WI38 (cell line): ENCODE data around the gene MLF1.

Experiments
- H3K4me3 ChIP-seq: 2 replicates; pipeline ENCODE4 v1.5.1; 2011; ENCODE audit warnings: low read depth, mild to moderate bottlenecking, control low read depth, low read length
- TF ChIP-seq, protein P1 (sequence below): IDR thresholded peaks from 2 replicates; pipeline ENCODE4 v1.5.1; 2012; ENCODE audit warnings: low read depth, mild to moderate bottlenecking, control low read depth, low read length

The MLF1 gene

DNA sequence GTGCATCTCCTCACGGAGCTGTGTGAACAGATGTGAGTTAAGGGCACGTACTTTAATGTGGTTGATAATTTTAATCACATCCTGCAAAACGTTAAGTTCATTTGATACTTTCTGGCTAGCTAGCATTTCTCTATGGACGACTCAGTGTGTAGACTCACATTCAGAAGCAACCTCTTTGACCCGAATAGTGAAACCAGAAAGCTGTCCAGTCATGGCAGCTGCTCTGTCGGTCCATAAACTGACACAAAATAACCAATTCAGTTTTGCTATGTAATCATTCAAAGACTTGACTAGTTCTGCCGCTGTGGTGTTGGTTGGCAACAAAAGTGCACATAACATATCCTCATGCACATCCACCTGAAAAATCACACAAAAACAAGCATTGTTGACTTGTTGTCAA is 69.7 kb downstream of the MLF1 start:
- TF ChIP-seq, protein P1, sequence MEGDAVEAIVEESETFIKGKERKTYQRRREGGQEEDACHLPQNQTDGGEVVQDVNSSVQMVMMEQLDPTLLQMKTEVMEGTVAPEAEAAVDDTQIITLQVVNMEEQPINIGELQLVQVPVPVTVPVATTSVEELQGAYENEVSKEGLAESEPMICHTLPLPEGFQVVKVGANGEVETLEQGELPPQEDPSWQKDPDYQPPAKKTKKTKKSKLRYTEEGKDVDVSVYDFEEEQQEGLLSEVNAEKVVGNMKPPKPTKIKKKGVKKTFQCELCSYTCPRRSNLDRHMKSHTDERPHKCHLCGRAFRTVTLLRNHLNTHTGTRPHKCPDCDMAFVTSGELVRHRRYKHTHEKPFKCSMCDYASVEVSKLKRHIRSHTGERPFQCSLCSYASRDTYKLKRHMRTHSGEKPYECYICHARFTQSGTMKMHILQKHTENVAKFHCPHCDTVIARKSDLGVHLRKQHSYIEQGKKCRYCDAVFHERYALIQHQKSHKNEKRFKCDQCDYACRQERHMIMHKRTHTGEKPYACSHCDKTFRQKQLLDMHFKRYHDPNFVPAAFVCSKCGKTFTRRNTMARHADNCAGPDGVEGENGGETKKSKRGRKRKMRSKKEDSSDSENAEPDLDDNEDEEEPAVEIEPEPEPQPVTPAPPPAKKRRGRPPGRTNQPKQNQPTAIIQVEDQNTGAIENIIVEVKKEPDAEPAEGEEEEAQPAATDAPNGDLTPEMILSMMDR = no peak
- H3K4me3 ChIP-seq = no peak overlapping the region

DNA sequence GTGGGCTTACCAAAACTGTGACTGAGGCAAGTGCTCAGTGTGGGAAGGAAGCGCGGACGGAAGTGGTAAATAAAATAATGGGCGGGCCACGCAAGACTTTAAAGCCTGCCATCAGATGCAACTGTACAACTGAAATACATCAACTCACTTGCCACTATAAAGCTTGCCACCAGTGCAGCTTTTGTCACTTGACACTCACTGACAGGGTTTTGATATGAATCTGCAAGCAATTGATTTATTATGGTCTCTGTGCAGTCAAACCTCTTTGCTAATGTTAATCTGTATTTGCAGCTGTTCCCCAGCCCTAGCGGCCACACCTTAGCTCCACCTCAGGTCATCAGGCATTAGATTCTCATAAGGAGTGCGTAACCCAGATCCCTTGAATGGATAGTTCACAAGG is 71.0 kb downstream of the MLF1 start:
- H3K4me3 ChIP-seq = no peak overlapping the region

DNA sequence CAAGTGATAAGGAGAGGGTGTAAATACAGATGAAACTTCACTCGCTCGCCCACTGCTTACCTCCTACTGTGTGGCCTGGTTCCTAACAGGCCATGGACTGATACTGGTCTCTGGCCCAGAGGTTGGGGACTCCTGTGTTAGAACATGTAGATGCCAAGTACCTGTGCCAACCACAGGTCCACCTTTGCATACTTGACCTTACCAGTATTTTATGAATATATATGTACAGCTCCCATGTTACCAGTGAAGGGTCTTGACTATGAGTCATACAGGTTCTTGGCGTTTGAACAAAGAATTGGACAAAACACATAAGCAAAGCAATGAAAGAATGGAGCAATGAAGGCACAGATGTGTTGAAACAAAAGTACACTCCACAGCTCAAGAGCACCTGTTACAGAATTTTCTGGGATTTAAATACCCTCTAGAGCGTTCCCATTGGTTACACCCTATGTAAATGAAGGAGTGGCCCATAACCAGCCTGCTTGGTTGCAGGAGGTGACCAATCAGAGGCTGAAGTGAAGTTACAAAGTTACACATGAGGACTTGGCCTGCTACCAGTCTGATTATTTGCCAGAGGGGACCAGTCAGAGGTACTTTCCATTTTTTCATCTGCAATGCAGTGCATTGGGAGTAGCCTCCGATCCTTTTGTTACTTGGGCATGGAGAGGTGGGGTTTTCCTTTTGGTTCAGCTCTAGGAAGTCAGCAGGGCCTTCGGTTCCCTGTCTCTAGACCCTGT is 71.6 kb downstream of the MLF1 start:
- no peak overlapping the region for H3K4me3 ChIP-seq
- TF ChIP-seq, protein P1 = no peak

More for the DNA sequence above, 71.0 kb downstream of the MLF1 start:
- TF ChIP-seq, protein P1 = no peak

DNA sequence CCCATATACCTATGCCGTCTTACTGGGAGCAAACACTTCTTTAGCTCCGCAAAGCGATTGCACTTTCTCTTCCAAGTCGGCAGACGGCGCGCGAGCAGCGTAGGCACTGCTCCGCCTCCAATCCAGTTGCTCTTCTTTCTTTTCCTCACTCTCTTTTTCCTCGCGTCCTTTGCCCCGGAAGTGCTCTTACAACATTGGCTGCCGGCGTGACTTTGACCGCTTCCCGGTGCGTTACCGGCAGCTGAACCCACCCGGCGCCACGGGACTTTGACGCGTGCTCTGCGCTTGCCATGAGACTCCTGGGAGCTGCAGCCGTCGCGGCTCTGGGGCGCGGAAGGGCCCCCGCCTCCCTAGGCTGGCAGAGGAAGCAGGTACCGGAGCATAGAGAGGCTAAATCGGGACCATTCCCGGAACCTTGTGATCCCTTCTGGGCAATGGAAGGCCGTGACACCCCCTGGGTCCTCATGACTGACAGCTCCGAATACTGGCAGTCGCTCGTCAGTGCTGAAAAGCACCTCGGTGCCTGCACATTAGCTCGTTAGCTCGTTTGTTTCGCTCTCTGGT is 73.4 kb downstream of the MLF1 start, which contains the start of gene GFM1:
GFM1 (plus strand) TSS at position 183 of the 564 bp plus-strand sequence; CDS start at position 291, 108 bp downstream.
- peak within 1 kb of the TSS; percentile 100 for H3K4me3 ChIP-seq
- TF ChIP-seq, protein P1 = peak; percentile 81

DNA sequence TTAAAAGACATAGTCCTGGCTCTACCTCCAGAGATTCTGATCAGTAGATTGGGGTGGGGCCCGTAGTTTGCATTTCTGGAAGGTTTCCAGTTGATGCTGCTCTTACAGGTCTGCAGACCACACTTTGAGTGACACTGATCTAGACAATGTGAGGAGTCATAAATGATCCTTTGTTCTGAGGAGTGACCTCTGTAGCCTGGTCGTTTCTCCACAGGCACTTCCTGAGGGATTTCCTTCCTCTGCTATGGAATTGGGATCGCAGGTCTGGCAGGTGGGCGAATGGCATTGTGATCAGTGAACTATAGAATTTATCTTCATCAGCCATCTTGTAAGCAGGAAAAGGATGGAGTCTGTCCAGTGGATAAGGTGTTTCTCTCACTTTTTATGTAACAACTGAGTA is 78.8 kb downstream of the MLF1 start:
- H3K4me3 ChIP-seq = no peak overlapping the region
- TF ChIP-seq, protein P1 = no peak

DNA sequence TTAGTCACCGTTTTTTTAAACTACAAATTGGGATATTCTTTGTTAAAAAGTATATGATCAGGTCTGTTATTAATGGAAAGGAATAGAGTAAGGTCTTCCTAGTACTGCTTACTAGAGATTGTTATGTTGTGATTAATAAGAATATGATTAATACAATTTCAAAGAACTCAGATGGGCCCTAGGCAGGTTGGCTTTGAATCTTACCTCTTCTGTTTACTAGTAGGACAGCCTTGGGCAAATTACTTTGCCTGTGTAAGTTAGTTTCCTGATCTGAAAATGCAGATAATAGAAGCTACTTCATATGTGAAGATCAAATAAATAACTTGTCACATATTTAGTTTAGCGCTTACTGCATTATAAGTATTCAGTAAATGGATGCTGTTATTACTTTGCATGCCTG is 80.2 kb downstream of the MLF1 start:
- no peak overlapping the region for H3K4me3 ChIP-seq
- TF ChIP-seq, protein P1 = no peak

DNA sequence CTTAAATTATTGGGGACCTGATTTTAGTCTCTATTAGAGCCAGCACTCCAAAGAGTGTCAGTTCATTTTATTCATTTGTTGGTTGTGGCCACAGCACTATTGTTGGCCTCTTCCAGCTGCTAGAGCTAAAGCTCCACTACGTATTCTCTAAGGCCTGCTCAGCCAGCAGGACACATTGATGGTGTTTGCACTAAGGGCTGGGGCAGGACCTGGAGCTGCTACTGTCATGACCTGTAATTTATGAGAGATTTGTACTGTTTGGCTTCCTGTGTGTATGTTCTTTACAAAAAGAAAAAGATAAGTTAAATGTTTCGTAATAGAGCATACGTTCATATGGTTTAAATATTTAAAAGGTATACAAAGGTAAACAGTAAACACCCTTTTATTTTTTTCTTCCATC is 81.5 kb downstream of the MLF1 start:
- no peak overlapping the region for H3K4me3 ChIP-seq
- TF ChIP-seq, protein P1 = no peak
